Placental pericyte (primary cell): ENCODE measurements around the gene RBMY1F. TPM values are rescaled to one million over a fixed set of nuclear protein-coding genes. Genes with fewer than 3 reads are reported as not detected.

Experiments used
- total RNA-seq: library from RNA; depleted of rRNA; stranded (reverse); fragments of >200 nt; gene quantifications from 2 replicates; pipeline ENCODE4 v1.2.3, GENCODE V29; 2012

Gene RBMY1F
- total RNA-seq = not detected in 2 replicates

DNA sequence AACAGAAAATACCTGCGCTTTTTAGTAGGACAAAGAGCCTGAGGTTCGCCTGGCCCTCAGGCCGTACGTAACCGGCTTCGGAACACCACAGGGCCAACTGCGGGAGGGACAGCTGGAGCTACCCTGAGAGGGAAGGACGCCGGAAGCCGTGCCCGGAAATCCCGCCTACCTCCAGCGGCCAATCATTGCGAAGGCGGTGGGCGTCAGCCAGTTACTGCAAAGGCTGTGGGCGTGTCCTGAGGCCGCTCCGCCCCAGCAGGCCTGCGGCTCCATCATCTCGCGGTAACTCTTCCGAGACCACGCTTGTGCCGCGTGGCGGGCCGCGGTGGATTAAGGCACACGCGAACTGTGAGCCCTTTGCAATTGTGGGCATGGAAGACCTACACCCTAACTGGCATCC, at the start of gene RBMY1F:
TSS of gene RBMY1F (minus strand) at position 101 of the 400 bp plus-strand sequence. CDS start 1,954 bp downstream, outside the sequence.

Other genes with a start within 250 kb of the RBMY1F start
- not detected in 2 replicates for gene RBMY1J, start 220.5 kb upstream of the RBMY1F start, total RNA-seq